DMS79 treated with DMSO at 0.1 percent for 48 hours (cell line): Measurements from ENCODE around the gene STRN.
"Not testable (repeated sequence)": the region's sequence is repeated elsewhere in the genome, so short reads cannot be mapped to it uniquely, and the experiment has no call there.

ENCODE experiments used
- DNase-seq: peaks from one replicate; lab custom pipeline; 2025; lab: John Stamatoyannopoulos, UW

The STRN gene

GRCh38 chr2:36834731-36835524, 131.4 kb downstream of the STRN start:
- no peak for DNase-seq

- DNase-seq, result no peak
Observed at GRCh38 chr2:36834203-36834602, 132.1 kb downstream of the STRN start.

GRCh38 chr2:36831185-36831584, 135.2 kb downstream of the STRN start:
- DNase-seq, result no peak

- DNase-seq, result not testable (repeated sequence)
Observed at GRCh38 chr2:36824683-36825082, 141.7 kb downstream of the STRN start.

GRCh38 chr2:36824273-36824672, 142.1 kb downstream of the STRN start:
- DNase-seq, result no peak

- DNase-seq, result no peak
Observed at GRCh38 chr2:36823862-36824261, 142.5 kb downstream of the STRN start.

- DNase-seq, result peak; percentile 100
Observed at GRCh38 chr2:36820942-36821605, 145.3 kb downstream of the STRN start.

GRCh38 chr2:36819095-36819711, 147.1 kb downstream of the STRN start:
- DNase-seq, result no peak

- no peak for DNase-seq
Observed at GRCh38 chr2:36818542-36818941, 147.8 kb downstream of the STRN start.

GRCh38 chr2:36812196-36812595, 154.1 kb downstream of the STRN start:
- DNase-seq, result no peak

- DNase-seq, result no peak
Observed at GRCh38 chr2:36811071-36811470, 155.3 kb downstream of the STRN start.

- DNase-seq, result no peak
Observed at GRCh38 chr2:36809069-36809445, 157.3 kb downstream of the STRN start.

- DNase-seq, result no peak
Observed at GRCh38 chr2:36808386-36809068, 157.8 kb downstream of the STRN start.

GRCh38 chr2:36807223-36807886, 159.0 kb downstream of the STRN start:
- no peak for DNase-seq

GRCh38 chr2:36805635-36806224, 160.6 kb downstream of the STRN start:
- DNase-seq, result no peak

GRCh38 chr2:36802952-36803351, 163.4 kb downstream of the STRN start:
- DNase-seq, result no peak

GRCh38 chr2:36801088-36801487, 165.2 kb downstream of the STRN start:
- DNase-seq, result no peak

- no peak for DNase-seq
Observed at GRCh38 chr2:36800381-36800780, 166.0 kb downstream of the STRN start.

GRCh38 chr2:36798724-36799123, 167.6 kb downstream of the STRN start:
- DNase-seq, result no peak

GRCh38 chr2:36797324-36798070, 168.8 kb downstream of the STRN start:
- no peak for DNase-seq
